C4-2B (cell line): ENCODE measurements around the gene RASAL1.

ENCODE experiments used
- H3K27ac ChIP-seq: fragments of 450-650 bp; 2 replicates; pipeline ENCODE4 v1.5.1; 2017
- CTCF ChIP-seq: fragments of 450-650 bp; conservative IDR thresholded peaks from 2 replicates; pipeline ENCODE4 v1.5.1; 2017; ENCODE audit warnings: mild to moderate bottlenecking
- ZFX ChIP-seq: fragments of 450-650 bp; IDR thresholded peaks from 2 replicates; pipeline ENCODE4 v1.6.1; 2017

Gene RASAL1

GRCh38 chr12:113062502-113063395, 72.8 kb downstream of the RASAL1 start:
- TF ChIP-seq CTCF (no peak), ZFX (no peak)
- H3K27ac ChIP-seq = no peak overlapping the region

- no peak overlapping the region for H3K27ac ChIP-seq
- TF ChIP-seq ZFX = no peak
- no peak for TF ChIP-seq CTCF
These were observed 74.4 kb downstream of the RASAL1 start for GRCh38 chr12:113061061-113061694.

- H3K27ac ChIP-seq = no peak overlapping the region
- TF ChIP-seq ZFX = no peak
These were observed 75.1 kb downstream of the RASAL1 start for GRCh38 chr12:113060336-113060960.

- no peak overlapping the region for H3K27ac ChIP-seq
These were observed 76.4 kb downstream of the RASAL1 start for GRCh38 chr12:113059071-113059595.

GRCh38 chr12:113058553-113058952, 77.0 kb downstream of the RASAL1 start:
- TF ChIP-seq CTCF (no peak), ZFX (no peak)
- H3K27ac ChIP-seq = no peak overlapping the region

More at GRCh38 chr12:113059071-113059595, 76.4 kb downstream of the RASAL1 start:
- no peak for TF ChIP-seq CTCF

- H3K27ac ChIP-seq = no peak overlapping the region
- no peak for TF ChIP-seq CTCF
- no peak for TF ChIP-seq ZFX
These were observed 77.7 kb downstream of the RASAL1 start for GRCh38 chr12:113057565-113058485.
